ENCODE data around the gene ZNF778. TPM values are rescaled to one million over a fixed set of nuclear protein-coding genes. Genes with fewer than 3 reads are reported as not detected.

Gene ZNF778
- total and polyA plus RNA-seq, 2 of the 13 experiments (the other 11 are each of a cell fraction or from before 2014, with no cell fraction given) = 3.8 to 7.2 TPM

GRCh38 chr16:89279666-89280481 is 62.4 kb downstream of the ZNF778 start:
- Histone ChIP-seq H2AFZ (ENCODE audit: low read length) (no peak overlapping the region), H3K4me2 (ENCODE audit: low read depth, low read length) (no peak overlapping the region), H3K79me2 (ENCODE audit: insufficient read depth, low read length) (no peaks in the 10 kb centered on the region), H3K36me3 (replicated peaks in 1 of 2; ENCODE audit: control insufficient read depth in 1 of 2, insufficient read depth in 2 of 2, low read length in 2 of 2) (peaks cover 47 to 80% of the 10 kb centered on the region in 2 experiments), H3K27me3 (ENCODE audit: control insufficient read depth in 1 of 2, insufficient read depth in 2 of 2, low read length in 2 of 2) (no peaks in the 10 kb centered on the region), H4K20me1 (ENCODE audit: insufficient read depth, low read length) (no peaks in the 10 kb centered on the region; the same call in 1 of the 2 replicates), H3K9ac (ENCODE audit: insufficient read depth, low read depth, low read length) (no peak overlapping the region), H3K4me3 (replicated peaks in 1 of 3; ENCODE audit: insufficient read depth in 1 of 3, low read depth in 2 of 3, low read length in 3 of 3) (no peak overlapping the region), H3K9me3 (ENCODE audit: low read length) (no peaks in the 10 kb centered on the region), H3K4me1 (ENCODE audit: insufficient read depth, low read length) (no peaks in the 10 kb centered on the region), H3K27ac (ENCODE audit: extremely low read length, insufficient read depth, low read length) (no peak overlapping the region)
- POLR2A ChIA-PET = no interaction called here
- intact Hi-C loops (cut with micrococcal nuclease; ENCODE audit: unreplicated experiment) = no loop called here
- 97% methylated on average over 53 of the region's 65 CpGs for WGBS (ENCODE audit: low lambda C conversion rate)
- in situ Hi-C loops (cut with HindIII; ENCODE audit: extremely low pct_ligation_motif_present, low pct_unique_long_range_greater_than_20kb) = no loop called here
- DNase-seq (ENCODE audit: low spot score) (no peak), ATAC-seq (no peak; the same call in 2 of the 3 replicates), FAIRE-seq (no peak)
- BruUV-seq (replicated peaks) = no TSS peak
- TF ChIP-seq ZBTB33 (CRISPR knock-in tag; IDR thresholded peaks at IDR 0.05) = peak; percentile 5; the same call in 1 of the 2 replicates
- TF ChIP-seq ZNF282 (IDR thresholded peaks at IDR 0.05; ENCODE audit: partially characterized antibody) = no peak
- no peak for TF ChIP-seq SIX1 (CRISPR knock-in tag; IDR thresholded peaks at IDR 0.05; ENCODE audit: borderline replicate concordance)
- TF ChIP-seq MXD4 (CRISPR knock-in tag; IDR thresholded peaks at IDR 0.05) = no peak
- TF ChIP-seq ZNF124 (CRISPR knock-in tag; IDR thresholded peaks at IDR 0.05) = no peak
- no peak for TF ChIP-seq JUN (CRISPR knock-in tag; IDR thresholded peaks at IDR 0.05)
- TF ChIP-seq AGO2 (optimal IDR thresholded peaks at IDR 0.05; ENCODE audit: low read depth, low read length) = peak; percentile 73
- no peak for TF ChIP-seq MTA1 (CRISPR knock-in tag; IDR thresholded peaks at IDR 0.05; ENCODE audit: borderline replicate concordance)
- TF ChIP-seq ZNF24 (IDR thresholded peaks at IDR 0.05) = no peak
- no peak for TF ChIP-seq ARNTL (CRISPR knock-in tag; IDR thresholded peaks at IDR 0.05)
- no peak for TF ChIP-seq KDM1A (CRISPR knock-in tag; IDR thresholded peaks at IDR 0.05)
- TF ChIP-seq ZNF841 (CRISPR knock-in tag; IDR thresholded peaks at IDR 0.05; ENCODE audit: borderline replicate concordance) = no peak
- TF ChIP-seq, protein P1, sequence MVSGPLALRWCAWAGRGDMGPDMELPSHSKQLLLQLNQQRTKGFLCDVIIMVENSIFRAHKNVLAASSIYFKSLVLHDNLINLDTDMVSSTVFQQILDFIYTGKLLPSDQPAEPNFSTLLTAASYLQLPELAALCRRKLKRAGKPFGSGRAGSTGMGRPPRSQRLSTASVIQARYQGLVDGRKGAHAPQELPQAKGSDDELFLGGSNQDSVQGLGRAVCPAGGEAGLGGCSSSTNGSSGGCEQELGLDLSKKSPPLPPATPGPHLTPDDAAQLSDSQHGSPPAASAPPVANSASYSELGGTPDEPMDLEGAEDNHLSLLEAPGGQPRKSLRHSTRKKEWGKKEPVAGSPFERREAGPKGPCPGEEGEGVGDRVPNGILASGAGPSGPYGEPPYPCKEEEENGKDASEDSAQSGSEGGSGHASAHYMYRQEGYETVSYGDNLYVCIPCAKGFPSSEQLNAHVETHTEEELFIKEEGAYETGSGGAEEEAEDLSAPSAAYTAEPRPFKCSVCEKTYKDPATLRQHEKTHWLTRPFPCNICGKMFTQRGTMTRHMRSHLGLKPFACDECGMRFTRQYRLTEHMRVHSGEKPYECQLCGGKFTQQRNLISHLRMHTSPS (CRISPR knock-in tag; IDR thresholded peaks at IDR 0.05; ENCODE audit: low read depth) = no peak
- CTCF ChIA-PET (ENCODE audit: low intra/inter-chr PET ratio, low total read pairs) = no interaction called here

Data from HepG2 (cell line).